ENCODE data around the gene C1orf35.

GRCh38 chr1:228079601-228080263, 23.4 kb downstream of the C1orf35 start:
- TF ChIP-seq LEF1 (IDR thresholded peaks at IDR 0.05; ENCODE audit: borderline replicate concordance) (no peak), SP1 (IDR thresholded peaks at IDR 0.05) (no peak), BHLHE40 (IDR thresholded peaks at IDR 0.05; ENCODE audit: borderline replicate concordance) (no peak), FOXK2 (IDR thresholded peaks at IDR 0.05) (no peak), L3MBTL2 (conservative IDR thresholded peaks at IDR 0.05) (no peak), FOXM1 (IDR thresholded peaks at IDR 0.05; ENCODE audit: borderline replicate concordance) (no peak), ELF4 (IDR thresholded peaks at IDR 0.05) (no peak), FOXA1 (IDR thresholded peaks at IDR 0.05) (no peak), PKNOX1 (IDR thresholded peaks at IDR 0.05) (no peak), ARNT (IDR thresholded peaks at IDR 0.05) (no peak), SUZ12 (IDR thresholded peaks at IDR 0.05) (no peak)

All from HEK293T (cell line).